Measurements from ENCODE around the gene CASP14. TPM values are rescaled to one million over a fixed set of nuclear protein-coding genes. Genes with fewer than 3 reads are reported as not detected.

CASP14 gene
- total and polyA plus RNA-seq, 9 of the 15 experiments (the other 6 are each of a cell fraction or from before 2014, with no cell fraction given), result not detected

- TF ChIP-seq REST (IDR thresholded peaks at IDR 0.05; ENCODE audit: borderline replicate concordance) (peak; percentile 96), REST (CRISPR knock-in tag; IDR thresholded peaks at IDR 0.05; ENCODE audit: low read depth) (peak; percentile 90), AFF1 (IDR thresholded peaks at IDR 0.05; ENCODE audit: low read depth in 1 of 2, partially characterized antibody in 2 of 2) (peak in 1 of 2 experiments; percentile 51), VEZF1 (CRISPR knock-in tag; IDR thresholded peaks at IDR 0.05) (peak; percentile 70), ZNF740 (CRISPR knock-in tag; IDR thresholded peaks at IDR 0.05) (peak; percentile 90), ZNF740 (tag; IDR thresholded peaks at IDR 0.05) (peak in 1 of 2 experiments; percentile 84; a peak in 2 of 4 replicates), DDX20 (tag; IDR thresholded peaks at IDR 0.05; ENCODE audit: low read depth) (no peak), ZNF551 (CRISPR knock-in tag; IDR thresholded peaks at IDR 0.05) (no peak), NFATC3 (IDR thresholded peaks at IDR 0.05) (no peak)
Measured at GRCh38 chr19:15014579-15014978, 34.7 kb upstream of the CASP14 start (continued).

All from K562 (cell line).